NCI-H1092 (cell line): ENCODE results near the gene P2RY2.
"Not testable (repeated sequence)": the region's sequence is repeated elsewhere in the genome, so short reads cannot be mapped to it uniquely, and the experiment has no call there.

Source experiments
- DNase-seq: peaks from one replicate; lab custom pipeline; 2025; lab: John Stamatoyannopoulos, UW

Gene P2RY2

GRCh38 chr11:73267906-73268540 lies 49.9 kb downstream of the P2RY2 start:
- no peak for DNase-seq

- DNase-seq: no peak
These were observed 50.7 kb downstream of the P2RY2 start for GRCh38 chr11:73268671-73269271.

DNA sequence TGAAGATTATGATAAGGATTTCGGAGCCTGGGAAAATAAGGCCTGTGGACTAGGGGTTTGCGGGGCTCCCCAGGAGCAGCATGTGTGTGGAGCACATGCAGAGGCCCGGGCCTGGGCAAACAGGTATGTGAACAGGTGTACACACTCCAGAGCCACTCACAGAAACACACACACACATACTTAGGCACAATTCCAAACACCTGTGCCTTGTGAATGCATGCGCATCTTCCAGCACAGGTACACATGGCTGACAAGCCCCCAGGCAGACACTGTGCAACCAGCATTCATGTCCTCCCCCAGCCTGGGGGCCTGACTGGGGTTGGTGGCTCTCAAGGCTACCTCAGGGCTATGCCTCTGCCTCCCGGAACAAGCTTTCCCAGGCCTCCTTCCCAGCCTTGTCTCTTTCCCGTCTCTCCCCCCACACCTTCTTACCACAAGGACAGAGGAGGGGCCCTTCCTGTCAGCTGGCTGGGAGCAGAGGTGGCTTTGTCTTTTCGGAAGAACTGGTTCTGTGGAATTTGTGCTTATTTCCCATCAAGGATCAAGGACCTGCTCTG lies 51.5 kb downstream of the P2RY2 start:
- DNase-seq: no peak

DNA sequence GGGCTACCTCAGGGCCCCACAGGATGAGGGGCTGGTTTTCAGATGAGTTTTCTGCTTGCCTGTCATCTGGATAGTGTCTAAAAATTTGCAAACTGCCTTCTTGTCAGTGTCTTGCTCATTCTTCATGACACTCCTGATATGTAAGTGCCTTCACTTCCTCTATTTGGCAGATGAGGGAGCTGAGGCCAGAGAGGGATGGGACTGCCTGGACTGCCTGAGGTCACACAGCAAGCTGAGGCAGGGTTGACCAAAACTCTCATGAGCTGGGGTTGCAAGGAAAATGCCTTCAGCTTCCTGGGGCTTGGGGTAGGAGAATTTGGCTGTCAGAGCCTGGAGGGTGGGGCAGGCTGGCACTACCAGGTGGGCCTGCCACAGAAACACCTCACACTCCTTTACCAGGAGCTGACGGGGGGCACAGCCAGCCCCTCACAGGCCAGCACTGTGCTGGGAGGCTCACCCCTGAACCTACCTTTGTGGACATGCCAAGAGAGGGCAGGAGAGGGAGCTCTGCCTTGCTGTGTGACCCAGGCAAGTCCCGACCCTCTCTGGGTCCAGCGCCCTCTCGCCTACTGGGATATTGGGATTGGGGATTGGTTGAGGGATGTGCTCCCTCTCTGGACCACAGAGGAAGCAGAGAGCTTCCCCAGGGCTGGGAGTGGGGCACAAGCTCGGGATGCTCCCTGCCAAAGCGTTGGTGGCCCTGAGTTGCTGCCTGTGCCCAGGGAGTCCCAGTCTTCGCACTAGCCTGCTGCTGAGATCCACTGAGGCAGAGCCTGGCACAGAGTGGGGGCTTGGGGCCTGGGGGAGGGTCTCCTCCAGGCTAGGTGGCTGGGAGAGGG lies 52.2 kb downstream of the P2RY2 start:
- DNase-seq: no peak

DNA sequence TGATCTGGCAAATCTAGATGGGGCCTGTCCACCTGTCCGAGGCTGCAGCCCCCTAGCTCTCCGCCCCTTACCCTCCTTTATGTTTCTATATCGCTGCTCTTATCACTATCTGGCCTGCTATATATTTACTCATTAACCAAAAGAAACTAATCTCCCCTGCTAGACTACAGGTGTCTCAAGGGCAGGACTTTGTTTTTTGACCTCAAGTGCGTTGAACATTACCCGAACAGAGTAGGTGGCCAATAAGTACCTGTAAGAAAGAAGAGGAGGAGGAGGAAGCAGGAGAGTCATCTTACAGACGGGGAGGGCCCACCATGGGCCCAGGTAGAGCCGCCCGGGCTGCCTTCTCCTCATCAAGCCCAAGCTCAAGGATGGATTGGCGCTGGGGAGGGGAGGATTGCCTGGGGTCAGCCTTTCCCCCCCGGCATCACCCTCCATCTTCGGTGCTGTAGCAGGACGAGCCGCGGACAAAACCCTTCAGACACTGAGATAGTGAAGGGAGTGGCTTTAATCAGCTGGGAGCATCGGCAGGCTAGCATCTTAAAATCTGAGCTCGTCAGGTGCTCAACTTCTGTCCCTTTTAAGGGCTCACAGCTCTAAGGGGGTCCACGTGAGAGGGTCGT lies 52.9 kb downstream of the P2RY2 start:
- DNase-seq: no peak

GRCh38 chr11:73271478-73271865 lies 53.4 kb downstream of the P2RY2 start:
- not testable (repeated sequence) for DNase-seq

DNA sequence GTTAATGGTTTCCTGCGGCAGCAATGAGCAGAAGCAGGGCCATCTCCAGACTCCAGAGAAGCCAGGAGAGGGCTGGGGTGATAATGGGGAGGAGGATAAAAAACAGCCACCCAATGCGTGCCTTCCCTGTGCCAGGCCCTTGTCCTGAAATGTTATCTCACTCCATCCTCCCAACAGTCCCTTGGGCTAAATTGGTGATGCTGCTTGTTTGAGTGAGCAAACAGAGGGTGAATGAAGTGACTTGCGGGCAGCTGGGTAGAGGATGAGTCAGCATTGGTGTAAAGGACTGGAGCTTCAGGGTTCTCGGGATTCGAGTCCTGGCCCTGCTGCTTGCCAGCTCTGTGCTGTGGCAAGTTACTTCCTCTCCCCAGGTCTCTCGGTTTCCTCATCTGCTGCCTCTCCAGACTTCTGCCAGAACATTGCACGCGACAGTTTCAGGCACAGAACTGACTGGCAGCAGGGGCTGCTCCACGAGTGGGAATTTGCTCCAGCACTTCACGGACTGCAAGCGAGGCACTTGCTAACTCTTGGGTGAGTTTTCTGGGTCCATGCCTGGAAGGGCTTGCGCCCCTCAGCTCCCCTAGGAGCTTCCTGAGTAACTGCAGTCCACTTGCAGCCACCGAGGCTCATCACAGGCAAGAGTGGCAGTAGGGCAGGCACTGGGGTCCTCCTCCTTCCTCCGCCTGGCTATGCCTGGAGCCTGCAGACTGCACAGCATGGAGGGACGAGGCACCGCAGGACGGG lies 54.0 kb downstream of the P2RY2 start, which contains the start of gene P2RY6:
Gene P2RY6, plus strand, starts transcription at position 403 of the 744 bp plus-strand sequence. CDS start 24,181 bp downstream, outside the sequence.
- DNase-seq: no peak

GRCh38 chr11:73272680-73273038 lies 54.6 kb downstream of the P2RY2 start:
- no peak for DNase-seq

GRCh38 chr11:73273222-73273895 lies 55.3 kb downstream of the P2RY2 start:
- DNase-seq: no peak

DNA sequence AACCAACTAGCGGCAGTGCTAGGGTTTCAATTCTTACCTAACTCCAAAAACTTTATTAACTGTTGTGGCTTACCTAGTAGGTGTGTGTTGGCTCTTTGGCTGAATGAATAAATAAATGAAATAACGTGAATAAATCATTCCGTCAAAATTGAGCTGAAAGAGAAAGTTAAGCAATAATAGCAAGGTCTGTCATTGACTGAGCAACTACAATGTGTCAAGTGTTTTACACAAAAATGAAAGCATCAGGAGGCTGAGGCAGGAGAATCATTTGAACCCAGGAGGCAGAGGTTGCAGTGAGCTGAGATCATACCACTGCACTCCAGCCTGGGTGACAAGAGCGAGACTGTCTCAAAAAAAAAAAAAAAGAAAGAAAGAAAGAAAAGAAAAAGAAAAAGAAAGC lies 56.1 kb downstream of the P2RY2 start:
- not testable (repeated sequence) for DNase-seq

DNA sequence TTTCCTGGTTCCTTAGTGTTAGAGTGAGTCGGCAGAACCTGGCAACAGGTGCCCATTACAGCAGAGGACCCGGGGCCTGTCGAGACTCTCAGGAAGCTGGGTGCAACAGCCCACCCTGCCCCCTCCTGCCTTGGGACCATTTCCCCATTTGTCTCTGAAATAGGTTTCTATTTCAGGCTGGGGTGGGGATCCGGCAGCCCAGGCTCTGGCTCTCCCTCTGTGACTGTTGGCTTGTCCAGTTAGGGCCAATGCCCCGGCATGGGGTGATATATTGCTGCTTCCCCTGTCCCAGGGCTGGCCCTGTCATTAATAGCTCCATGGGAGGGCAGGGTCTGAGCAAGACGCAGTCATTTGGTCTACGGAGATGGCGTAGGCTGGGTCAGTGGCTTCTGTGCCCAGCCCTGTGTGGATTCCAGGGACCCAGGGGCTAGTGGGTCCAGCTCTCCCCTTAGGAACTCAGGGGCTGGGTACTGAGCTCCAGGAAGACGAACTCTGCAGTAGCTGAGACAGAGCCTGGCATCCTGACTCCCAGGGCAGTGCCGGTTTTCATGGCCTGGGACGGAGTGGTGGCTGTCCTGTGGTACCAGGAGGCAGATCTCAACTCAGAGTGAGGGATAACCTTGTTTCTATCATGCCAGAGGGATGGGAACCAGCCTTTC lies 56.8 kb downstream of the P2RY2 start:
- no peak for DNase-seq

DNA sequence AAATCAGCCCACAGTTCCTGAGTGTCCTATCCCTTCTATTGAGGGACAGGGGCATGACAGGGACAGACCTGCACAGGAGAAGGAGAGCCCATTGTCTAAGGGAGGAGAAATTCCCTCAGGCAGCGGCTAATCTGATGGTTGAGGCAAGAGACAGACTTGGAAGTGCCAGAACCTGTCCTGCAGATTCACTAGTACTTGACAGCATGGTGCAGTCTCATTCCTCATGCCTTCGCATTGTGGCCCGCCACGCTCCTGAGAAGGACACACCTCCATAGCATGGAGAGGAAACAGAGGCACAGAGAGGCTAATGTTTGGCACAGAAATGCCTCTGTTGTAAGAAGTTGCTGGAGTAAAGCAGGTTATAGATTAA lies 57.3 kb downstream of the P2RY2 start:
- DNase-seq: no peak

- DNase-seq: no peak
These were observed 59.4 kb downstream of the P2RY2 start for GRCh38 chr11:73277467-73277866.

DNA sequence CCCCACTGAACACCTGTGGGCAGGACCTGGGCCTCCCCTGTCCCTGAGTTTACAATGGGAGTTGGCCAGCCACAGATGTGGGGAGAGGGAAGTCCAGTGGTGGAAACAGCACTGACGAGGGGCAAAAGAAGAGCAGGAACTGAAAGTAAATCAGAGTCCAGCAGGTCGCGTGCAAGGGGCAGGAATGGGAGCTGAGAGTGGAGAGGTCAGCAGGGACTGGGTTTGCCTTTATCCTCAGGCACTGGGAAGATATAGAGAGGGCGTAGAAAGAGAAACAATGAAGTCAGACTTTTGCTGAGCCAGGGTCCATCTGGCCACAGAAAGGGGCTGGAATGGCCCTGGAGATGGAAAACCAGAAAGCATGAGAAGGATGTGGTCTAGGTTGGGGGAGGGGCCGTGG lies 62.5 kb downstream of the P2RY2 start:
- no peak for DNase-seq

- no peak for DNase-seq
These were observed 63.2 kb downstream of the P2RY2 start for GRCh38 chr11:73281201-73281741.

DNA sequence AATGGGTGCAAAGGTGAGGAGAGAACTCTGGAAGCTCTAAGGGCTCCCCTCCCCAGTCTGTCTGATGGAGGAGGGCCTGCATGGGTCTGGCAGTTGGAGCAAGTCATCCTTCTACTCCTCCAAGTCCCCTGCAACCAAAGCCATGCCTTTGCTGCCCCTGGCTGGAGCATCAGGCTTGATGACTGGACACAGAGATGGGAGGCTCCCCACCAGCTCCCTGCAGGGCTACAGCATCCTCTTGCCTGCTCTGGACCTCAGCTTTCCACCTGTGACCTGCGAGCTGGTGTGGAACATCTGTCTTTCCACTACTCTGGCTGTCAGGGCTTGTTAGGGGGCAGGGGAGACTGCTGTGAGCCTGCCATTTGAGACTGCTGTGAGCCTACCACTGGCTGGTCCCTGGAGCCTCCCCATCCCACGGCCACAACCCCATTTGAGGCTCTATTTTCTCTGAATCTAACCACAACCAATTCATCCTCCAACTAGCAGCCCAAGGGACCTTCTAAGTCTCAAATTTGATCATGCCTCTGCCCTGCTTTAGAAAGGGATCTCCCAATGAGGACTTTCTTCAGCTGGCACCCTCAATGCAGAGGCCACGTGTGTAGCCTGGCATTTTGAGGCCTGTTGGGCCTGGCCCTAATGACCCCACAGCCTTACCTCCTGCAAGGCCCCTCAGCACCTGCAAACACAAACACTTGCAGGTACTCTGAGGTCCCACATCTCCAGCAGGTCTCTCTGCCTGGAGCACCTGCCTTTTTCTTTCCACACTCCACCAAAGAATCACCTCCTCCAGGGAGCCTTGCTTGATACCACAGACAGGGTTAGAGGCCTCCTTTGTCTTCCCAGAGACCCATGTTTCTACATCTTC lies 63.9 kb downstream of the P2RY2 start:
- no peak for DNase-seq

- DNase-seq: no peak
These were observed 65.4 kb downstream of the P2RY2 start for GRCh38 chr11:73283276-73284000.

DNA sequence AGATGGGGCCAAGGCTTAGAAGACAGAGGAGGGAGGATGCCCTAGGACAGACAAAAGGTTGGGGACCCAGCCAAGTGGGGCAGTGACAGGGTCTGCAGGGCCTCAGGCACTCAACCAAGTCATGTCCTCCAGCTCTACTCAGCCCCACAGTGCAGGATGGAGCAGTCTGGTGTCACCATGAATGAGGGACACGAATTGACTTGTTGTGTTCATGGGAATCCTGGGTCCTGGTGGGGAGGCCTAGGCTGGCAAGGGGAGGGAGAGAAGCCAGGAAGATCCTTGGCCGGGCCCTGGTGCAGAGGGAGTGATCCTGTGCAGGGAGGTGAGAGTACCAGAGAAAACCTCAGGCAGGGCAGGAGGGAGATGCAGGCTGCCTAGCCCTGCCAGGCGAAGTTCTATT lies 66.0 kb downstream of the P2RY2 start:
- DNase-seq: no peak

DNA sequence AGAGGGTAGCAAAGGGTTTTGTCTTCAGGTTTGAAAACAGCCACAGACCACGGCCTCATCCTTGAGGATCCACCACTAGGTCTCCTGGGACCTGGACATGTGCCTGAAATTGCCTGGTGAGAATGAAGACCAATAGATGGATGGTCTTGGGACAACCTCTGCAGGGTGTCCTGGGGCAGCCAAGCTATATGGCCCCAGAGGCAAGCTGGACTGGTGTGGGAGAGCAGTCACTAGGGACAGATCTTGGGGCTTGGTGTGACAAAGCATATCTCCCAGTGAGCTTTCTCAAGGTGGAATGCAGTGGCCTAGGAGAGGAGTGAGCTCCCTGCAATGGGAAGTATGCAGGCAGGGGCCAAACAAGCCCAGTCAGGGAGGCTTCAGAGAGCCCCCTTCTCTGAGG lies 67.6 kb downstream of the P2RY2 start:
- DNase-seq: no peak
